Spleen (tissue), 7 donors: Measurements from ENCODE around the gene HMGXB3.

Experiments used
- CTCF ChIP-seq, 11 experiments: fragments of 200-600 bp in 7 of 11; fragments of 450-650 bp in 4 of 11; sonication (generic) in 4 of 11; IDR thresholded peaks in 8 of 11; conservative IDR thresholded peaks in 3 of 11; 1 replicate in 7 of 11; 2 replicates in 4 of 11; pipeline versions ENCODE4 v1.4.0 to v1.8.0; 2016 to 2021; ENCODE audit warnings: antibody characterized with exemption in 11 of 11, inconsistent platforms in 4 of 11, mild to moderate bottlenecking in 1 of 11
- POLR2A ChIP-seq, 3 donors: fragments of 450-650 bp; IDR thresholded peaks; one replicate each; pipeline ENCODE4 v1.5.1; 2017; ENCODE audit warnings: antibody characterized with exemption in 3 of 3, mild to moderate bottlenecking in 1 of 3
- POLR2AphosphoS5 ChIP-seq, 3 donors: sonication (generic); formaldehyde crosslinking; IDR thresholded peaks; one replicate each; pipeline ENCODE4 v1.5.1; 2017; ENCODE audit warnings: antibody characterized with exemption in 3 of 3
- donor health status: DM: no; HTN: no; CAD: no; lungs with moderate emphysema.
- donor health status: DM: no; HTN: no; CAD: no.
- donor health status: DM: no; HTN: no; CAD: no.

- TF ChIP-seq CTCF (IDR thresholded peaks at IDR 0.05 in 8 of 11, conservative IDR thresholded peaks at IDR 0.05 in 3 of 11) (peak in 7 of 11 experiments; percentile 6 to 44 (median 20)), POLR2AphosphoS5 (IDR thresholded peaks at IDR 0.05) (peak; percentile 94 to 97 (median 96)), POLR2A (IDR thresholded peaks at IDR 0.05) (peak in 1 of 3 donors; percentile 62)
These were observed at the start of gene HMGXB3, which contains the start of gene TIGD6 for GRCh38 chr5:150000256-150000989.
